AG09319 (cell line): Measurements from ENCODE around the gene FXYD5.

Source experiments
- DNase-seq: peaks from one replicate; pipeline ENCODE4 v3.0.0-alpha.2; 2010; ENCODE audit warnings: low read depth; ENCODE audit errors: extremely low read depth
- CTCF ChIP-seq: IDR thresholded peaks from 2 replicates; pipeline ENCODE4 v1.5.1; 2011; ENCODE audit warnings: low read depth, mild to moderate bottlenecking, inconsistent platforms, low read length, moderate library complexity

Gene FXYD5

GRCh38 chr19:35208121-35208520, 53.6 kb downstream of the FXYD5 start:
- no peak for TF ChIP-seq CTCF
- DNase-seq, result no peak

GRCh38 chr19:35209646-35210045, 55.1 kb downstream of the FXYD5 start:
- no peak for TF ChIP-seq CTCF
- DNase-seq, result no peak

GRCh38 chr19:35211545-35212230, 57.2 kb downstream of the FXYD5 start:
- DNase-seq, result no peak
- TF ChIP-seq CTCF, result no peak

- no peak for DNase-seq
- no peak for TF ChIP-seq CTCF
Measured at GRCh38 chr19:35212241-35212640, 57.7 kb downstream of the FXYD5 start.

GRCh38 chr19:35213663-35214632, 59.4 kb downstream of the FXYD5 start:
- no peak for TF ChIP-seq CTCF
- DNase-seq, result no peak

GRCh38 chr19:35214766-35215422, 60.4 kb downstream of the FXYD5 start:
- DNase-seq, result no peak
- no peak for TF ChIP-seq CTCF
